ENCODE results near the gene MANF.

Gene MANF

GRCh38 chr3:51394541-51394940 lies 9.4 kb downstream of the MANF start:
- H3K4me1 ChIP-seq (ENCODE audit: control insufficient read depth in 2 of 2, insufficient read depth in 2 of 2, low read length in 2 of 2), result peaks cover 22 to 28% of the 10 kb centered on the region in 2 donors
- no peaks in the 10 kb centered on the region for H3K9me3 ChIP-seq (ENCODE audit: control insufficient read depth in 2 of 2, low read length in 2 of 2)
- H3K9ac ChIP-seq (ENCODE audit: low read depth in 1 of 2, low read length in 2 of 2), result no peak overlapping the region
- H3K27ac ChIP-seq (ENCODE audit: low read depth in 2 of 2, low read length in 2 of 2), result no peak overlapping the region
- peaks cover 58 to 64% of the 10 kb centered on the region in 2 donors for H3K36me3 ChIP-seq (ENCODE audit: control insufficient read depth in 2 of 2, insufficient read depth in 2 of 2, low read length in 2 of 2)
- H3K4me3 ChIP-seq (ENCODE audit: low read length in 2 of 2), result no peak overlapping the region
- H3K27me3 ChIP-seq (ENCODE audit: control insufficient read depth in 2 of 2, insufficient read depth in 2 of 2, low read length in 2 of 2), result no peaks in the 10 kb centered on the region

GRCh38 chr3:51395493-51396213 lies 10.6 kb downstream of the MANF start:
- Histone ChIP-seq H3K9me3 (ENCODE audit: control insufficient read depth in 2 of 2, low read length in 2 of 2) (no peaks in the 10 kb centered on the region), H3K4me3 (ENCODE audit: low read length in 2 of 2) (no peak overlapping the region), H3K4me1 (ENCODE audit: control insufficient read depth in 2 of 2, insufficient read depth in 2 of 2, low read length in 2 of 2) (peaks cover 16 to 22% of the 10 kb centered on the region in 2 donors), H3K27me3 (ENCODE audit: control insufficient read depth in 2 of 2, insufficient read depth in 2 of 2, low read length in 2 of 2) (no peaks in the 10 kb centered on the region), H3K9ac (ENCODE audit: low read depth in 1 of 2, low read length in 2 of 2) (no peak overlapping the region), H3K27ac (ENCODE audit: low read depth in 2 of 2, low read length in 2 of 2) (no peak overlapping the region), H3K36me3 (ENCODE audit: control insufficient read depth in 2 of 2, insufficient read depth in 2 of 2, low read length in 2 of 2) (peaks cover 62 to 72% of the 10 kb centered on the region in 2 donors)

- Histone ChIP-seq H3K36me3 (ENCODE audit: control insufficient read depth in 2 of 2, insufficient read depth in 2 of 2, low read length in 2 of 2) (peaks cover 66 to 72% of the 10 kb centered on the region in 2 donors), H3K4me3 (ENCODE audit: low read length in 2 of 2) (no peak overlapping the region), H3K9me3 (ENCODE audit: control insufficient read depth in 2 of 2, low read length in 2 of 2) (no peaks in the 10 kb centered on the region), H3K4me1 (ENCODE audit: control insufficient read depth in 2 of 2, insufficient read depth in 2 of 2, low read length in 2 of 2) (peaks cover 14 to 20% of the 10 kb centered on the region in 2 donors), H3K27ac (ENCODE audit: low read depth in 2 of 2, low read length in 2 of 2) (no peak overlapping the region), H3K27me3 (ENCODE audit: control insufficient read depth in 2 of 2, insufficient read depth in 2 of 2, low read length in 2 of 2) (no peaks in the 10 kb centered on the region), H3K9ac (ENCODE audit: low read depth in 1 of 2, low read length in 2 of 2) (no peak overlapping the region)
Observed at GRCh38 chr3:51396401-51396800, 11.3 kb downstream of the MANF start.

GRCh38 chr3:51397392-51397791 lies 12.3 kb downstream of the MANF start:
- H3K9ac ChIP-seq (ENCODE audit: low read depth in 1 of 2, low read length in 2 of 2), result no peak overlapping the region
- no peaks in the 10 kb centered on the region for H3K9me3 ChIP-seq (ENCODE audit: control insufficient read depth in 2 of 2, low read length in 2 of 2)
- peaks cover 10 to 15% of the 10 kb centered on the region in 2 donors for H3K4me1 ChIP-seq (ENCODE audit: control insufficient read depth in 2 of 2, insufficient read depth in 2 of 2, low read length in 2 of 2)
- H3K27me3 ChIP-seq (ENCODE audit: control insufficient read depth in 2 of 2, insufficient read depth in 2 of 2, low read length in 2 of 2), result no peaks in the 10 kb centered on the region
- peaks cover 69 to 74% of the 10 kb centered on the region in 2 donors for H3K36me3 ChIP-seq (ENCODE audit: control insufficient read depth in 2 of 2, insufficient read depth in 2 of 2, low read length in 2 of 2)
- H3K27ac ChIP-seq (ENCODE audit: low read depth in 2 of 2, low read length in 2 of 2), result no peak overlapping the region
- H3K4me3 ChIP-seq (ENCODE audit: low read length in 2 of 2), result no peak overlapping the region

GRCh38 chr3:51398595-51399310 lies 13.7 kb downstream of the MANF start:
- Histone ChIP-seq H3K4me3 (ENCODE audit: low read length in 2 of 2) (no peak overlapping the region), H3K36me3 (ENCODE audit: control insufficient read depth in 2 of 2, insufficient read depth in 2 of 2, low read length in 2 of 2) (peaks cover 66 to 70% of the 10 kb centered on the region in 2 donors), H3K9ac (ENCODE audit: low read depth in 1 of 2, low read length in 2 of 2) (no peak overlapping the region), H3K9me3 (ENCODE audit: control insufficient read depth in 2 of 2, low read length in 2 of 2) (no peaks in the 10 kb centered on the region), H3K27me3 (ENCODE audit: control insufficient read depth in 2 of 2, insufficient read depth in 2 of 2, low read length in 2 of 2) (no peaks in the 10 kb centered on the region), H3K4me1 (ENCODE audit: control insufficient read depth in 2 of 2, insufficient read depth in 2 of 2, low read length in 2 of 2) (peaks cover 2 to 7% of the 10 kb centered on the region in 2 donors), H3K27ac (ENCODE audit: low read depth in 2 of 2, low read length in 2 of 2) (no peak overlapping the region)

GRCh38 chr3:51400166-51400565 lies 15.1 kb downstream of the MANF start:
- Histone ChIP-seq H3K4me1 (ENCODE audit: control insufficient read depth in 2 of 2, insufficient read depth in 2 of 2, low read length in 2 of 2) (peaks cover 2 to 7% of the 10 kb centered on the region in 2 donors), H3K36me3 (ENCODE audit: control insufficient read depth in 2 of 2, insufficient read depth in 2 of 2, low read length in 2 of 2) (peaks cover 52 to 60% of the 10 kb centered on the region in 2 donors), H3K27ac (ENCODE audit: low read depth in 2 of 2, low read length in 2 of 2) (peak overlapping the region in 1 of 2 donors; percentile 64), H3K9ac (ENCODE audit: low read depth in 1 of 2, low read length in 2 of 2) (no peak overlapping the region), H3K27me3 (ENCODE audit: control insufficient read depth in 2 of 2, insufficient read depth in 2 of 2, low read length in 2 of 2) (no peaks in the 10 kb centered on the region), H3K4me3 (ENCODE audit: low read length in 2 of 2) (no peak overlapping the region), H3K9me3 (ENCODE audit: control insufficient read depth in 2 of 2, low read length in 2 of 2) (no peaks in the 10 kb centered on the region)

- no peak overlapping the region for H3K9ac ChIP-seq (ENCODE audit: low read depth in 1 of 2, low read length in 2 of 2)
- H3K4me1 ChIP-seq (ENCODE audit: control insufficient read depth in 2 of 2, insufficient read depth in 2 of 2, low read length in 2 of 2), result peaks cover 2 to 7% of the 10 kb centered on the region in 2 donors
- H3K36me3 ChIP-seq (ENCODE audit: control insufficient read depth in 2 of 2, insufficient read depth in 2 of 2, low read length in 2 of 2), result peaks cover 37 to 44% of the 10 kb centered on the region in 2 donors
- no peaks in the 10 kb centered on the region for H3K9me3 ChIP-seq (ENCODE audit: control insufficient read depth in 2 of 2, low read length in 2 of 2)
- no peak overlapping the region for H3K4me3 ChIP-seq (ENCODE audit: low read length in 2 of 2)
- no peak overlapping the region for H3K27ac ChIP-seq (ENCODE audit: low read depth in 2 of 2, low read length in 2 of 2)
- no peaks in the 10 kb centered on the region for H3K27me3 ChIP-seq (ENCODE audit: control insufficient read depth in 2 of 2, insufficient read depth in 2 of 2, low read length in 2 of 2)
Observed at GRCh38 chr3:51401735-51402134, 16.6 kb downstream of the MANF start.

- H3K27ac ChIP-seq (ENCODE audit: low read depth in 2 of 2, low read length in 2 of 2), result no peak overlapping the region
- H3K27me3 ChIP-seq (ENCODE audit: control insufficient read depth in 2 of 2, insufficient read depth in 2 of 2, low read length in 2 of 2), result no peaks in the 10 kb centered on the region
- H3K9ac ChIP-seq (ENCODE audit: low read depth in 1 of 2, low read length in 2 of 2), result no peak overlapping the region
- H3K36me3 ChIP-seq (ENCODE audit: control insufficient read depth in 2 of 2, insufficient read depth in 2 of 2, low read length in 2 of 2), result peaks cover 23 to 32% of the 10 kb centered on the region in 2 donors
- peaks cover 2 to 7% of the 10 kb centered on the region in 2 donors for H3K4me1 ChIP-seq (ENCODE audit: control insufficient read depth in 2 of 2, insufficient read depth in 2 of 2, low read length in 2 of 2)
- no peaks in the 10 kb centered on the region for H3K9me3 ChIP-seq (ENCODE audit: control insufficient read depth in 2 of 2, low read length in 2 of 2)
- no peak overlapping the region for H3K4me3 ChIP-seq (ENCODE audit: low read length in 2 of 2)
Observed at GRCh38 chr3:51403675-51404074, 18.6 kb downstream of the MANF start.

GRCh38 chr3:51408021-51408420 lies 22.9 kb downstream of the MANF start:
- Histone ChIP-seq H3K27ac (ENCODE audit: low read depth in 2 of 2, low read length in 2 of 2) (no peak overlapping the region), H3K4me3 (ENCODE audit: low read length in 2 of 2) (no peak overlapping the region), H3K4me1 (ENCODE audit: control insufficient read depth in 2 of 2, insufficient read depth in 2 of 2, low read length in 2 of 2) (no peaks in the 10 kb centered on the region), H3K36me3 (ENCODE audit: control insufficient read depth in 2 of 2, insufficient read depth in 2 of 2, low read length in 2 of 2) (peaks cover 15 to 41% of the 10 kb centered on the region in 2 donors), H3K9me3 (ENCODE audit: control insufficient read depth in 2 of 2, low read length in 2 of 2) (no peaks in the 10 kb centered on the region), H3K27me3 (ENCODE audit: control insufficient read depth in 2 of 2, insufficient read depth in 2 of 2, low read length in 2 of 2) (no peaks in the 10 kb centered on the region), H3K9ac (ENCODE audit: low read depth in 1 of 2, low read length in 2 of 2) (no peak overlapping the region)

GRCh38 chr3:51408813-51409212 lies 23.7 kb downstream of the MANF start:
- Histone ChIP-seq H3K27me3 (ENCODE audit: control insufficient read depth in 2 of 2, insufficient read depth in 2 of 2, low read length in 2 of 2) (no peaks in the 10 kb centered on the region), H3K27ac (ENCODE audit: low read depth in 2 of 2, low read length in 2 of 2) (no peak overlapping the region), H3K36me3 (ENCODE audit: control insufficient read depth in 2 of 2, insufficient read depth in 2 of 2, low read length in 2 of 2) (peaks cover 14 to 43% of the 10 kb centered on the region in 2 donors), H3K9ac (ENCODE audit: low read depth in 1 of 2, low read length in 2 of 2) (no peak overlapping the region), H3K4me1 (ENCODE audit: control insufficient read depth in 2 of 2, insufficient read depth in 2 of 2, low read length in 2 of 2) (no peaks in the 10 kb centered on the region), H3K9me3 (ENCODE audit: control insufficient read depth in 2 of 2, low read length in 2 of 2) (no peaks in the 10 kb centered on the region), H3K4me3 (ENCODE audit: low read length in 2 of 2) (no peak overlapping the region)
